ENCODE measurements around the gene MFSD11. TPM values are rescaled to one million over a fixed set of nuclear protein-coding genes. Genes with fewer than 3 reads are reported as not detected.

Gene MFSD11
- total and polyA plus RNA-seq, 2 of the 8 experiments (the other 6 are each of a cell fraction or from before 2014, with no cell fraction given): 17.7 to 19.8 TPM

- no peak for TF ChIP-seq CHD7 (IDR thresholded peaks at IDR 0.05; ENCODE audit: insufficient replicate concordance, low read length)
These were observed 14.1 kb upstream of the MFSD11 start (continued) for GRCh38 chr17:76723812-76724211.
